ENCODE measurements around the gene HCFC1R1. TPM values are rescaled to one million over a fixed set of nuclear protein-coding genes. Genes with fewer than 3 reads are reported as not detected.

The HCFC1R1 gene
- total RNA-seq, 2 experiments from 2014 or later = 24.2 to 24.8 TPM

DNA sequence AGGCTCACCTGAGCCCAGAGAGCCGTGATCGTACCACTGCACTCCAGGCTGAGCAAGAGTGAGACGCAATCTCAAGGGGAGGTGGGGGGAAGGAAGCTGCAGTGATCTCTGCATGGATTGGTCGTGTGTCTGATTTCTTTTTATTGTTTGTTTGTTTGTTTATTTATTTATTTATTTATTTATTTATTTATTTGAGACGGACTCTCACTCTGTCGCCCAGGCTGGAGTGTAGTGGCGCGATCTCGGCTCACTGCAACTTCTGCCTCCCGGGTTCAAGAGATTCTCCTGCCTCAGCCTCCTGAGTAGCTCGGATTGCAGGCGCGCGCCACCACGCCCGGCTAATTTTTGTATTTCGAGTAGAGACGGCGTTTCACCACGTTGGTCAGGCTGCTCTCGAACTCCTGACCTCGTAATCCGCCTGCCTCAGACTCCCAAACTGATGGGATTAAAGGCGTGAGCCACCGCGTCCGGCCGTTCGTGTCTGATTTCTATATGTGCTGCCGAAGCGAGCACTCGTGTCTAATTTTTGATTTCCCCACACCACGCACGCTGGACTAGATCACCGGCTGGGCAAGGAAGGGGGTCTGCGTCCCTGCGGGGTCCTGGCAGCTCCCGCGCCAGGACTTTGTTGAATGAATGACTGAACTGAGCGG lies 4.0 kb downstream of the HCFC1R1 start:
- ChIA-PET POLR2A (interaction anchor here (0.6 to 2.1 kb wide), 8 partner anchors 9 to 108 kb away, joined by 3 to 6 read pairs (median 4); partner anchors contain the start of gene FLYWCH1), CTCF (interaction anchor here (0.6 to 10.5 kb wide), 9 partner anchors 10 to 131 kb away, joined by 3 to 135 read pairs (median 5); no protein-coding TSS in a partner anchor)
- no peak for ATAC-seq
- peak; percentile 27 for DNase-seq
- Mint-ChIP-seq H3K27ac (peak overlapping the region; percentile 72), H3K4me1 (ENCODE audit: low read depth) (peaks cover 41% of the 10 kb centered on the region), H3K36me3 (ENCODE audit: low read depth) (peaks cover 2% of the 10 kb centered on the region), H3K4me3 (peak overlapping the region; percentile 77), H3K9me3 (no peaks in the 10 kb centered on the region), H3K27me3 (peaks cover 4% of the 10 kb centered on the region)
- TF ChIP-seq, protein P1, sequence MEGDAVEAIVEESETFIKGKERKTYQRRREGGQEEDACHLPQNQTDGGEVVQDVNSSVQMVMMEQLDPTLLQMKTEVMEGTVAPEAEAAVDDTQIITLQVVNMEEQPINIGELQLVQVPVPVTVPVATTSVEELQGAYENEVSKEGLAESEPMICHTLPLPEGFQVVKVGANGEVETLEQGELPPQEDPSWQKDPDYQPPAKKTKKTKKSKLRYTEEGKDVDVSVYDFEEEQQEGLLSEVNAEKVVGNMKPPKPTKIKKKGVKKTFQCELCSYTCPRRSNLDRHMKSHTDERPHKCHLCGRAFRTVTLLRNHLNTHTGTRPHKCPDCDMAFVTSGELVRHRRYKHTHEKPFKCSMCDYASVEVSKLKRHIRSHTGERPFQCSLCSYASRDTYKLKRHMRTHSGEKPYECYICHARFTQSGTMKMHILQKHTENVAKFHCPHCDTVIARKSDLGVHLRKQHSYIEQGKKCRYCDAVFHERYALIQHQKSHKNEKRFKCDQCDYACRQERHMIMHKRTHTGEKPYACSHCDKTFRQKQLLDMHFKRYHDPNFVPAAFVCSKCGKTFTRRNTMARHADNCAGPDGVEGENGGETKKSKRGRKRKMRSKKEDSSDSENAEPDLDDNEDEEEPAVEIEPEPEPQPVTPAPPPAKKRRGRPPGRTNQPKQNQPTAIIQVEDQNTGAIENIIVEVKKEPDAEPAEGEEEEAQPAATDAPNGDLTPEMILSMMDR (IDR thresholded peaks at IDR 0.05) = no peak
- intact Hi-C loops (cut with micrococcal nuclease) = no loop called here

GRCh38 chr16:3017794-3018506 lies 5.8 kb downstream of the HCFC1R1 start, which contains the start of gene CLDN6:
Gene CLDN6, minus strand, starts transcription at chr16:3018183. Its CDS starts 2,162 bp downstream, at chr16:3016021.
- intact Hi-C loops (cut with micrococcal nuclease) = no loop called here
- peak; percentile 69 for DNase-seq
- peaks cover 6% of the 10 kb centered on the region for H3K27me3 Mint-ChIP-seq
- peaks cover 31% of the 10 kb centered on the region for H3K4me1 Mint-ChIP-seq (ENCODE audit: low read depth)
- H3K36me3 Mint-ChIP-seq (ENCODE audit: low read depth) = no peaks in the 10 kb centered on the region
- TF ChIP-seq, protein P1 (IDR thresholded peaks at IDR 0.05) = peak; percentile 57
- no peak for ATAC-seq
- H3K4me3 Mint-ChIP-seq = no peak within 1 kb of the TSS
- ChIA-PET CTCF (interaction anchor here (1.0 to 10.5 kb wide), 4 partner anchors 8 to 16 kb away, joined by 3 to 135 read pairs (median 30); no protein-coding TSS in a partner anchor), POLR2A (interaction anchor here (0.9 kb wide), 1 partner anchor 165 kb away, joined by 3 read pairs; no protein-coding TSS in a partner anchor)
- no peaks in the 10 kb centered on the region for H3K9me3 Mint-ChIP-seq
- H3K27ac Mint-ChIP-seq = no peak within 1 kb of the TSS

DNA sequence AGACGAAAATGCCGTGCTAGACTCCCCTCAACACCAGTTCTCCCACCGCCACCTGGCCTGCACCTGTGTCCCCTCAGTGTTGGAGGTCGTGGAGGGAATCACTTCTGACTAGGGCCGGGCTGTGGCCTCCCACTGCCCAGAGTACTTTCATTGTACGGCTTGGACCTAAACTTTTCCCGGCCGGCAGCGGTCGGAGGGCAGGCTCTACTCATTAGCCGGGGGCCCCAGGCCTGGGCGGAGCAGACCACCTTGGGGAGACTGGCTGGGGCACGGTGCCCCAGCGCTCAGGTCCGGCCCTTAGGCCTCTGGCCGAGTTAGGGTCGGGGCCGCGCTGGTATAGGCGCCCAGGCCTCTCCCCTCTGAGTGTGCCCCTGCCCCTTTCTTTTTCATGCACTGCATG lies 6.4 kb downstream of the HCFC1R1 start:
- Mint-ChIP-seq H3K4me1 (ENCODE audit: low read depth) (peaks cover 25% of the 10 kb centered on the region), H3K27ac (no peak overlapping the region), H3K9me3 (no peaks in the 10 kb centered on the region), H3K36me3 (ENCODE audit: low read depth) (no peaks in the 10 kb centered on the region), H3K27me3 (peaks cover 10% of the 10 kb centered on the region), H3K4me3 (no peak overlapping the region)
- CTCF ChIA-PET = interaction anchor here (10.5 kb wide), 1 partner anchor 14 kb away, joined by 135 read pairs; no protein-coding TSS in a partner anchor
- intact Hi-C loops (cut with micrococcal nuclease) = no loop called here
- DNase-seq (no peak), ATAC-seq (no peak)
- POLR2A ChIA-PET = no interaction called here
- TF ChIP-seq, protein P1 (IDR thresholded peaks at IDR 0.05) = no peak

- Mint-ChIP-seq H3K4me3 (no peak overlapping the region), H3K9me3 (no peaks in the 10 kb centered on the region), H3K27me3 (peaks cover 13% of the 10 kb centered on the region), H3K27ac (no peak overlapping the region), H3K4me1 (ENCODE audit: low read depth) (peaks cover 13% of the 10 kb centered on the region), H3K36me3 (ENCODE audit: low read depth) (no peaks in the 10 kb centered on the region)
- POLR2A ChIA-PET = no interaction called here
- DNase-seq = no peak
- ATAC-seq = no peak
- TF ChIP-seq, protein P1 (IDR thresholded peaks at IDR 0.05) = no peak
- intact Hi-C loops (cut with micrococcal nuclease) = no loop called here
- CTCF ChIA-PET = interaction anchor here (10.5 kb wide), 1 partner anchor 15 kb away, joined by 135 read pairs; no protein-coding TSS in a partner anchor
Observed at GRCh38 chr16:3015865-3016521, 7.7 kb downstream of the HCFC1R1 start.
